Stimulated activated CD4-positive, alpha-beta T cell treated with anti-CD3 and anti-CD28 coated beads, Interleukin-4, amount 100 ng/mL, for 48 hours (primary cell): Measurements from ENCODE around the gene ATF5.
"Not testable (repeated sequence)": the region's sequence is repeated elsewhere in the genome, so short reads cannot be mapped to it uniquely, and the experiment has no call there.

ENCODE experiments used
- DNase-seq, 2 donors: peaks; one replicate each; pipeline ENCODE4 v3.0.0-alpha.2; 2020; ENCODE audit warnings: low read depth in 2 of 2

ATF5 gene

GRCh38 chr19:49949742-49950589 lies 21.0 kb downstream of the ATF5 start:
- DNase-seq: no peak

GRCh38 chr19:49950590-49950948 lies 21.6 kb downstream of the ATF5 start:
- no peak for DNase-seq

GRCh38 chr19:49950956-49951526 lies 22.0 kb downstream of the ATF5 start:
- no peak for DNase-seq

GRCh38 chr19:49951806-49952478 lies 22.9 kb downstream of the ATF5 start:
- no peak for DNase-seq

GRCh38 chr19:49952479-49952836 lies 23.5 kb downstream of the ATF5 start:
- no peak for DNase-seq

- DNase-seq: no peak
These were observed 23.9 kb downstream of the ATF5 start for GRCh38 chr19:49952906-49953305.

- no peak for DNase-seq
These were observed 24.4 kb downstream of the ATF5 start for GRCh38 chr19:49953416-49953815.

- DNase-seq: no peak
These were observed 25.3 kb downstream of the ATF5 start for GRCh38 chr19:49954092-49954829.

GRCh38 chr19:49954933-49955332 lies 25.9 kb downstream of the ATF5 start:
- DNase-seq: no peak

- no peak for DNase-seq
These were observed 27.1 kb downstream of the ATF5 start for GRCh38 chr19:49956115-49956495.

GRCh38 chr19:49957262-49957915 lies 28.4 kb downstream of the ATF5 start:
- no peak for DNase-seq

- DNase-seq: not testable (repeated sequence)
These were observed 29.1 kb downstream of the ATF5 start for GRCh38 chr19:49958144-49958543.

GRCh38 chr19:49958596-49958995 lies 29.6 kb downstream of the ATF5 start:
- DNase-seq: not testable (repeated sequence)

GRCh38 chr19:49959892-49960291 lies 30.9 kb downstream of the ATF5 start:
- not testable (repeated sequence) for DNase-seq

- DNase-seq: not testable (repeated sequence)
These were observed 32.0 kb downstream of the ATF5 start, which contains the start of gene SIGLEC11 for GRCh38 chr19:49960980-49961379. TSS of gene SIGLEC11 (minus strand) at chr19:49961172. CDS start at chr19:49961081, 91 bp downstream.

GRCh38 chr19:49968279-49968922 lies 39.4 kb downstream of the ATF5 start:
- DNase-seq: no peak

- DNase-seq: not testable (repeated sequence)
These were observed 40.4 kb downstream of the ATF5 start for GRCh38 chr19:49969355-49969754.

GRCh38 chr19:49971991-49972411 lies 43.0 kb downstream of the ATF5 start:
- no peak for DNase-seq

- DNase-seq: no peak
These were observed 43.8 kb downstream of the ATF5 start for GRCh38 chr19:49972841-49973240.

GRCh38 chr19:49973987-49974386 lies 45.0 kb downstream of the ATF5 start:
- DNase-seq: no peak

GRCh38 chr19:49975051-49975450 lies 46.0 kb downstream of the ATF5 start:
- no peak for DNase-seq
